Stomach (tissue), 9 donors: ENCODE data around the gene UBXN6. TPM values are rescaled to one million over a fixed set of nuclear protein-coding genes. Genes with fewer than 3 reads are reported as not detected.
A peak's percentile ranks its signal among the peaks of the same experiment; 100 is the strongest.

Source experiments
- DNase-seq, 2 donors: peaks; one replicate each; pipeline versions ENCODE4 v3.0.0 to v3.0.0-alpha.2; 2013 to 2019
- H3K27ac ChIP-seq, 5 donors: fragments of 200-600 bp in 4 of 5; sonication (generic) in 4 of 5; one replicate each; pipeline ENCODE4 v1.5.1; 2013 to 2019; ENCODE audit warnings: mild to moderate bottlenecking in 1 of 5, moderate library complexity in 1 of 5
- H3K27me3 ChIP-seq, 3 donors: fragments of 200-600 bp; sonication (generic); one replicate each; pipeline ENCODE4 v1.5.1; 2017 to 2019; ENCODE audit warnings: mixed run types in 1 of 3
- H3K36me3 ChIP-seq, 4 donors: fragments of 200-600 bp; sonication (generic); 1 replicate in 3 of 4; 2 replicates in 1 of 4; pipeline ENCODE4 v1.5.1; 2016 to 2019
- H3K4me1 ChIP-seq, 4 donors: fragments of 200-600 bp; sonication (generic); one replicate each; pipeline ENCODE4 v1.5.1; 2016 to 2019
- H3K4me3 ChIP-seq, 4 donors: fragments of 200-600 bp; sonication (generic) in 3 of 4; one replicate each; pipeline ENCODE4 v1.5.1; 2016 to 2019; ENCODE audit warnings: mild to moderate bottlenecking in 1 of 4
- H3K9me3 ChIP-seq, 4 donors: fragments of 200-600 bp; sonication (generic); one replicate each; pipeline ENCODE4 v1.5.1; 2016 to 2019
- EP300 ChIP-seq: sonication (generic); formaldehyde crosslinking; IDR thresholded peaks from one replicate; pipeline ENCODE4 v1.6.1; 2017; ENCODE audit warnings: antibody characterized with exemption
- POLR2A ChIP-seq, 4 donors: fragments of 450-650 bp; IDR thresholded peaks; one replicate each; pipeline ENCODE4 v1.6.1; 2016; ENCODE audit warnings: antibody characterized with exemption in 4 of 4, control low read depth in 2 of 4, mild to moderate bottlenecking in 1 of 4, moderate library complexity in 1 of 4
- POLR2AphosphoS5 ChIP-seq, 3 donors: sonication (generic); formaldehyde crosslinking; IDR thresholded peaks; one replicate each; pipeline ENCODE4 v1.6.1; 2016; ENCODE audit warnings: antibody characterized with exemption in 3 of 3
- WGBS, 5 donors: extraction: QIAGEN DNeasy Blood & Tissue Kit in 3 of 5; methylation state at CpG; one replicate each; pipeline versions ENCODE4 v1.1.5 to v1.1.7; 2013 to 2018; 5-methylcytosine and 5-hydroxymethylcytosine counted together
- intact Hi-C: fragments of 100-400 bp; cut with DNase I; formaldehyde crosslinking; loops from one replicate; pipeline ENCODE4 v1.15.1; 2023; ENCODE audit warnings: low total_unique reads
- polyA plus RNA-seq, 3 donors: library from polyadenylated mRNA; stranded (reverse); fragments of 200-250 nt; gene quantifications; one replicate each; pipeline ENCODE4 v1.2.3, GENCODE V29; 2013
- total RNA-seq, 5 donors: library from RNA; depleted of rRNA; stranded (reverse); fragments of >200 nt; gene quantifications; one replicate each; pipeline versions ENCODE4 v1.1.0 to v1.2.3, GENCODE V29; 2014 to 2016
- TF ChIP-seq, protein P1 (sequence below), 7 experiments: fragments of 450-650 bp in 4 of 7; fragments of 200-600 bp in 3 of 7; sonication (generic) in 3 of 7; IDR thresholded peaks; one replicate each; pipeline ENCODE4 v1.5.1; 2016 to 2019; ENCODE audit warnings: antibody characterized with exemption in 7 of 7, control low read depth in 2 of 7, mild to moderate bottlenecking in 1 of 7
- donor health status: healthy with polysubstance abuse.
- donor health status: Bipolar disorder and iron deficiency.
- donor health status: healthy.

The UBXN6 gene
- total and polyA plus RNA-seq, 8 donors, result 19.3 to 208 (median 93.4) TPM

DNA sequence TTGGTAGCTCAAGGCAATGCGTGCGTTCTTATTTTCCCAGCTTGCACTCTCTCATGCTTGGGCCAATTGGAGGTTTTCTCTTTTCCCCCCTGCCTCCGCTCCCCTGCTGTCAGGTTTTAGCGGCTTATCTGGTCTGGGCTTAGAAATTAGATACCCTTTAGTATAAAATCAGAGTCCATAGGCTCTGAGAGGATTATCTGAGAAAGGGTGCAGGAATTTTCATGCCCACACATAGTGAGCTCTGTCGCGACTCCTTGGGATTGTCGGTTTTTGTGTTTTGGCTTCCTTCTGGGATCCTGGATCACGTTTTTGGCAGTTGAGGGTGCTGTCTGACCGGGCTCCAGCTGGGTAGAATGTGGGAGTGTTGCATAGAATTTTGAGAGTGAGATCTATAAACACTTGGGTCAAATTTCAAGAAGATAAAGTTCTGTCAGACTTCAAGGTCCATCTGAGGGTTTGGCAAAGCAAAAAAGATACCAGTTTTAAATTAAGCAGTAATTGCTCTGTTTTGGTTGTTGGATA lies 42.7 kb downstream of the UBXN6 start:
- Histone ChIP-seq H3K27me3 (no peaks in the 10 kb centered on the region), H3K27ac (peak overlapping the region in 1 of 5 donors; percentile 22), H3K4me3 (no peak overlapping the region), H3K36me3 (peaks cover 0 to 30% (median 23%) of the 10 kb centered on the region in 4 donors), H3K4me1 (peaks cover 0 to 10% (median 5%) of the 10 kb centered on the region in 4 donors), H3K9me3 (no peaks in the 10 kb centered on the region)
- WGBS, 5 donors, result 50 to 63% (median 57%) methylated on average over 9 of the region's 9 CpGs
- no peak for DNase-seq
- intact Hi-C loops, result no loop called here
- TF ChIP-seq EP300 (no peak), POLR2A (IDR thresholded peaks at IDR 0.05) (no peak), POLR2AphosphoS5 (IDR thresholded peaks at IDR 0.05) (no peak)
- TF ChIP-seq, protein P1, sequence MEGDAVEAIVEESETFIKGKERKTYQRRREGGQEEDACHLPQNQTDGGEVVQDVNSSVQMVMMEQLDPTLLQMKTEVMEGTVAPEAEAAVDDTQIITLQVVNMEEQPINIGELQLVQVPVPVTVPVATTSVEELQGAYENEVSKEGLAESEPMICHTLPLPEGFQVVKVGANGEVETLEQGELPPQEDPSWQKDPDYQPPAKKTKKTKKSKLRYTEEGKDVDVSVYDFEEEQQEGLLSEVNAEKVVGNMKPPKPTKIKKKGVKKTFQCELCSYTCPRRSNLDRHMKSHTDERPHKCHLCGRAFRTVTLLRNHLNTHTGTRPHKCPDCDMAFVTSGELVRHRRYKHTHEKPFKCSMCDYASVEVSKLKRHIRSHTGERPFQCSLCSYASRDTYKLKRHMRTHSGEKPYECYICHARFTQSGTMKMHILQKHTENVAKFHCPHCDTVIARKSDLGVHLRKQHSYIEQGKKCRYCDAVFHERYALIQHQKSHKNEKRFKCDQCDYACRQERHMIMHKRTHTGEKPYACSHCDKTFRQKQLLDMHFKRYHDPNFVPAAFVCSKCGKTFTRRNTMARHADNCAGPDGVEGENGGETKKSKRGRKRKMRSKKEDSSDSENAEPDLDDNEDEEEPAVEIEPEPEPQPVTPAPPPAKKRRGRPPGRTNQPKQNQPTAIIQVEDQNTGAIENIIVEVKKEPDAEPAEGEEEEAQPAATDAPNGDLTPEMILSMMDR (IDR thresholded peaks at IDR 0.05), result no peak

DNA sequence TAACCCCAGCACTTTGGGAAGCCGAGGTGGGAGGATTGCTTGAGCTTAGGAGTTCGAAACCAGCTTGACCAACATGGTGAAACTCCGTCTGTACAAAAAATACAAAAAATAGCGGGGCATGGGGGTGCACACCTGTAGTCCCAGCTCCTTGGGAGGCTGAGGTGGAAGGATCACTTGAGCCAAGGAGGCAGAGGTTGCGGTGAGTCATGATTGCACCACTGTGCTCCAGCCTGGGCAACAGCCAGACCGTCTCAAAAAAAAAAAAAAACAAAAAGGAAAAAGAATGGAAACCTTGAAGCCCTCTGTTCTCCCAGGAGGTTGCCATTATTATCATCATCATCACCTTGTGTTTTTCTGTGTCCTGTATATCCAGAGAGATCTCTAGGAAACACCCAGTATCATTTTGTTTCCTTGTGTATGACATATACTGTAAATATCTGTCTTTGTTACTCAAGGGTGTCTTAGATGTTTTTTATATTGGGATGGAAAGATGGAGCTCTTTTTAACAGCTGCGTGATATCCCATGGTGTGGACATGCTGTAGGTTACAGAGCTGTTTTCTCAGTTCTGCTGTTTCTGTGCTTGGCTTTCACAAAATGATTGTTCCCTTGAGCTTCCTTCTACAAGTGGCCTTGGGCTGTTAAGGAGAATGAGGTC lies 43.3 kb downstream of the UBXN6 start:
- intact Hi-C loops, result no loop called here
- 89 to 96% (median 95%) methylated on average over 7 of the region's 7 CpGs for WGBS, 5 donors

DNA sequence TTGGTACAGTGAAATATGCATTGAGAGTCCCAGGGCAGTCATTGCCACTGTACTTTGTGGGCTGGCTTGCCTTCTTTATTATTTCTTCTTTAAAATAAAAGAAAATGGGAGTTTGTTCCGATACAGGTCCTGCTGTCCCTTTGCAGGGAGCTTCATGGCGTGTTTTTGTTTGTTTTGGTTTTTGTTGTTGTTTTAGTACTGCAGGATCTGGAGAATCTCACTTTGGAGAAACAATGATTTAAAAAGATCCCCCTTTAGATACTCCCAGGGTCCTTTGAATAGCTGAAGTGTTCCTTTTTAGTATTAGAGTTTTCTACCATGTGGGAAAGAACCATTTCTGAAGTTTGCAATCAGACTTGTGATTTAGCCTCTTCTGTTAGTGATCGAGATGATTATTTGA lies 44.0 kb downstream of the UBXN6 start:
- TF ChIP-seq EP300 (no peak), POLR2A (IDR thresholded peaks at IDR 0.05) (no peak), POLR2AphosphoS5 (IDR thresholded peaks at IDR 0.05) (no peak)
- TF ChIP-seq, protein P1 (IDR thresholded peaks at IDR 0.05), result no peak
- 92 to 98% (median 96%) methylated on average over 3 of the region's 3 CpGs for WGBS, 5 donors
- Histone ChIP-seq H3K27me3 (no peaks in the 10 kb centered on the region), H3K4me1 (peaks cover 0 to 10% (median 5%) of the 10 kb centered on the region in 4 donors), H3K9me3 (no peaks in the 10 kb centered on the region), H3K27ac (no peak overlapping the region), H3K4me3 (no peak overlapping the region), H3K36me3 (peaks cover 0 to 41% (median 32%) of the 10 kb centered on the region in 4 donors)
- no peak for DNase-seq
- intact Hi-C loops, result no loop called here

More for the DNA sequence above, 43.3 kb downstream of the UBXN6 start:
- Histone ChIP-seq H3K27ac (peak overlapping the region in 1 of 5 donors; percentile 22), H3K4me3 (no peak overlapping the region), H3K4me1 (peaks cover 0 to 10% (median 5%) of the 10 kb centered on the region in 4 donors), H3K9me3 (no peaks in the 10 kb centered on the region), H3K27me3 (no peaks in the 10 kb centered on the region), H3K36me3 (peaks cover 0 to 36% (median 29%) of the 10 kb centered on the region in 4 donors)
- no peak for DNase-seq
- TF ChIP-seq POLR2AphosphoS5 (IDR thresholded peaks at IDR 0.05), result no peak
- TF ChIP-seq POLR2A (IDR thresholded peaks at IDR 0.05), result no peak
- TF ChIP-seq EP300, result no peak

DNA sequence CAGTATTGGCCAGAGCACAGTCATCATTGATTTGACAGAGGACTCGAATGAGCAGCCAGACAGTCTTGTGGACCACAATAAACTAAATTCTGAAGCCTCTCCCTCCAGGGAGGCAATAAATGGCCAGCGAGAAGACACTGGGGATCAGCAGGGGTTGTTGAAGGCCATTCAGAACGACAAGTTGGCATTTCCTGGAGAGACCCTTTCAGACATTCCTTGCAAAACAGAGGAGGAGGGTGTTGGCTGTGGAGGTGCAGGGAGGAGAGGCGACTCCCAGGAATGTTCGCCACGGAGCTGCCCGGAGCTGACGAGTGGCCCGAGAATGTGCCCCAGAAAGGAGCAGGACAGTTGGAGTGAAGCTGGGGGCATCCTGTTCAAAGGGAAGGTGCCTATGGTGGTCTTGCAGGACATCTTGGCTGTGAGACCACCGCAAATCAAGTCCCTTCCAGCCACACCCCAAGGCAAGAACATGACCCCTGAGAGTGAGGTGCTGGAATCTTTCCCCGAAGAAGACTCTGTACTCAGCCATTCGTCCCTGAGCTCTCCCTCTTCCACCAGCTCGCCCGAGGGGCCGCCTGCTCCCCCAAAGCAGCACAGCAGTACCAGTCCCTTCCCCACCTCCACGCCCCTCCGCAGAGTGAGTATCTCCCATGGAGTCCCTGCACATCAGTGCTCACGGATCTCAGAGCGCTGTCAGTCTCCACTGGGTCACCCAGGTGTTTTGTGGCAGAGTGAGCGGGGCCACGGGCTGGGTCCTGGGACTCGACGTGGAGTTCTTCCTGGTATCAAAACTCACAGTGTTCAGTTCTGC lies 48.3 kb downstream of the UBXN6 start:
- TF ChIP-seq POLR2A (IDR thresholded peaks at IDR 0.05) (no peak), EP300 (no peak), POLR2AphosphoS5 (IDR thresholded peaks at IDR 0.05) (no peak)
- TF ChIP-seq, protein P1 (IDR thresholded peaks at IDR 0.05), result no peak

More for the DNA sequence above, 48.3 kb downstream of the UBXN6 start:
- H3K9me3 ChIP-seq, result no peaks in the 10 kb centered on the region
- intact Hi-C loops, result no loop called here
- H3K4me3 ChIP-seq, result no peak overlapping the region
- H3K4me1 ChIP-seq, result peaks cover 0 to under 1% (median 0%) of the 10 kb centered on the region in 4 donors
- DNase-seq, result no peak
- peaks cover 0 to 38% (median 32%) of the 10 kb centered on the region in 4 donors for H3K36me3 ChIP-seq
- H3K27me3 ChIP-seq, result no peaks in the 10 kb centered on the region
- 91 to 95% (median 93%) methylated on average over 22 to 23 of the region's 23 CpGs for WGBS, 5 donors
- H3K27ac ChIP-seq, result no peak overlapping the region
